ENCODE measurements around the gene TTC7B. TPM values are rescaled to one million over a fixed set of nuclear protein-coding genes. Genes with fewer than 3 reads are reported as not detected.

TTC7B gene
- total RNA-seq, 2 donors from 2014 or later, result 25.0 to 40.7 TPM

DNA sequence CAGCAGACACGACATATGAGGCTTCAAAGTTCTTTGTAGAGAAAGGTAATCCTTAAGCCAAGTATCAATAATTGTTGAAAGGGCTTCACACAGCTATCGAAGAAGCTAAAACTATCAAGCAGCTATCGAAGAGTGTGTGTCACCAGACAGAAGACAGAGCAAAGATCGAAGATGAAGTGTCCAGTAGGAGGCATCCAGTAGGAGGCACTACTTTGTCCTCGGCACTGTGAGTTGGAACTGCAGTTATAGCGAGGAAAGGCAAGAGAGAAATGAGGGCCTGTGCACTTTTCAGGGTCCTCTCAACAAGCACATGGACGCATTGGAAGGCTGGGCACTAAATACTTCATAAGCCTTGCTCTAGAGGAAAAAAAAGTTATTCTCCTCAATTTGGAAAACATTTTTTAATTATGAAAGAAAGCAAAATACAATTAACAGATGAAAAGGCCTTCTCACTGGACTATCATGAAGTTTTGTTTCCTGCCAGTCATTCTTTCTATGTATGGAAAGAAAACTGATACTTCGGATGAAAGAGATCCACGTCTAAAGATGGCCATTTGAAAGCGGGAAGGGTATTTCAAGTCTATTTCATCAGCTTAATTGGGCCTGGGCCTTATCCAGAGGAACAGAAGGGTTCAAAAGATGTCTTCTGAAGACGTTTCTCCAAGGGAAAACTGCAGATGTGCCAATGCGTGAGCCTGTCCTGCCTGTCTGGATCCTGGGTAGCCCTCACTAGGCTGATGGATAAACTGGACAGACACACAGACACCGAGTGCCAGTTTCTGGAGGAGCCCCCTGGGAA is 244.9 kb downstream of the TTC7B start:
- Histone ChIP-seq H3K4me3 (no peak overlapping the region), H3K27ac (no peak overlapping the region), H3K36me3 (no peaks in the 10 kb centered on the region), H3K9me3 (no peaks in the 10 kb centered on the region), H3K27me3 (replicated peaks; ENCODE audit: insufficient read depth) (no peaks in the 10 kb centered on the region), H3K4me1 (replicated peaks) (no peaks in the 10 kb centered on the region)
- intact Hi-C loops (cut with DNase I), result no loop called here
- DNase-seq (ENCODE audit: low spot score), result no peak
- 92% methylated on average over 13 of the region's 13 CpGs for WGBS
- TF ChIP-seq CTCF (IDR thresholded peaks at IDR 0.05), result no peak
- TF ChIP-seq POLR2A (IDR thresholded peaks at IDR 0.05), result no peak

DNA sequence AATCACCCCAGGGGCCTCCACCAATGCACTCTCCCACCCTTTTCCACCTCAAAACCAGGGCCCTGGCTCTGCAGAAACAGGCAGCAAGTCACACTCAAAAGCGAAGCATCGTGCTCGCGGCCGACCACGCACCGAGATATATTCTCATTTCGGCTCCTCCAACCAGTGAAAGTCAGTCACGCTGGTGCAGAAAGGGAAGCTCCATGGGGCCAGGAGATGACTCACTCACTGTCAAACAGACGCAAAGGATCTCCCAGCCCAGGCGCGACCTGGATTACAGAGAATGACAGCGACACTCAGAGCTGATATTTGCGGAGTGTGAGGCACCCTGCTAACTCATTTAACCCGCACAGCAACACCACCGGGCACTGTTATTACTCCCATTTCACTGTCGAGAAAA is 245.8 kb downstream of the TTC7B start:
- no peak overlapping the region for H3K27ac ChIP-seq
- H3K36me3 ChIP-seq, result no peaks in the 10 kb centered on the region
- H3K27me3 ChIP-seq (replicated peaks; ENCODE audit: insufficient read depth), result no peaks in the 10 kb centered on the region
- no peak for DNase-seq (ENCODE audit: low spot score)
- intact Hi-C loops (cut with DNase I), result no loop called here
- H3K9me3 ChIP-seq, result no peaks in the 10 kb centered on the region
- no peak for TF ChIP-seq POLR2AphosphoS5 (IDR thresholded peaks at IDR 0.05)
- TF ChIP-seq CTCF (IDR thresholded peaks at IDR 0.05), result no peak
- no peak for TF ChIP-seq POLR2A (IDR thresholded peaks at IDR 0.05)
- H3K4me1 ChIP-seq (replicated peaks), result no peaks in the 10 kb centered on the region
- WGBS, result 96% methylated on average over 17 of the region's 17 CpGs
- H3K4me3 ChIP-seq, result no peak overlapping the region

DNA sequence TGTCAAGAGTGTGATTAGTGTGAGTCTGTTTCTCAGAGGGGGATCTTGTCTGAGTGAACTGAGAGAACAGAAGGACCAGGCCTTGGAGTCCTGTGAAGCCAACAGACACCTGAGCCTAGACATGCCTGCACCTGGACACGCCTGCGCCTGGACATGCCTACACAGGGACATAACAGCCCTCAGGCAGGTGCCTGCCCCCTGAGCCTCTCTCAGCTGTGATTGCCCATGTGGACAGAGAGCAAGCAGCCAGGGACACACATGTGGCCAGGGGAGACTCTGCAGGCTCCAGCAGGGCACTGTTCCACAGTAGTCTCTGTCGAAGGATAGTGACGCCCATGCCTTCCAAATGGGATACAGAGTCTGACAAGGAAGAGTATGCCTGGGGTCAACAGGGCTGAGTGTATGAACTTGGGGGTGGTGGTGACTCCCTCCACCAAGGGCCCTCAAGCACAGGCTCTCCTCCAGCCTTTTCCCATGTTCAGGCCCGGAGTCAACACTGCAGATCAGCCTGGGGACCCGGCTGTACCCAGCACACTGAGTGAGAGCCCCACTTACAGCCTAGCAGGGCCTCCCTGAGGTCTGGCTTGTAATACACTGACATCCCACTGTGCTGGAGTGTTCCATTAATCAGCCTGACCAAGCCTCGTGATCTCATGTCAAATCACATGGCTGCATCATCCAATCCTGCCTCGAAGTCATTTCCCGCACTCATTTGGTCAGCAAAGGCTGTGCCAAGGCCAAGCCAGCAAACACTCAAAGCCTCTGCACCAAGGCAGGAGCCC is 246.4 kb downstream of the TTC7B start:
- Histone ChIP-seq H3K4me3 (no peak overlapping the region), H3K36me3 (no peaks in the 10 kb centered on the region), H3K27me3 (replicated peaks; ENCODE audit: insufficient read depth) (no peaks in the 10 kb centered on the region), H3K27ac (no peak overlapping the region), H3K4me1 (replicated peaks) (no peaks in the 10 kb centered on the region), H3K9me3 (no peaks in the 10 kb centered on the region)
- no peak for DNase-seq (ENCODE audit: low spot score)
- 88% methylated on average over 9 of the region's 9 CpGs for WGBS
- intact Hi-C loops (cut with DNase I), result no loop called here
- TF ChIP-seq CTCF (IDR thresholded peaks at IDR 0.05) (no peak), POLR2A (IDR thresholded peaks at IDR 0.05) (no peak), POLR2AphosphoS5 (IDR thresholded peaks at IDR 0.05) (peak; percentile 27)

DNA sequence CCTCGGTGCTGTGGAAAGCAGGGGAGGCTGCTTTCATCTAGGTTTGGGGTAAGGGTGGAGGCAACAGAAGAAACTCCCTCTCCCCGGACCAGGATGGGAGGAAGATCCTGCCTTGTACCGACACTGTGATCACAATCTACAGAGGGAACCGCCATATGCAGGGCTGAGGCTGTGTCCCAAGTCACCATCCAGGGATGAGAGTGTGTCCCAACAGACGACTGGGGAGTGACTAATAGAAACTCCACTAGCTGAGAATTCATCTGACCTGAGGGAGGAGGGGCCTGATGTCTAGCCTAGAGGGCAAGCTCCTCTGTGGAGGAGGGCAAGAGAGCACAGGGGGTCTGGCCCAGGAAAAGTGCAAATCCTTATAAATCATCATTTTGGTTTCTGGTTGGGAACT is 247.0 kb downstream of the TTC7B start:
- no peak for DNase-seq (ENCODE audit: low spot score)
- no peaks in the 10 kb centered on the region for H3K27me3 ChIP-seq (replicated peaks; ENCODE audit: insufficient read depth)
- TF ChIP-seq POLR2AphosphoS5 (IDR thresholded peaks at IDR 0.05) (no peak), POLR2A (IDR thresholded peaks at IDR 0.05) (no peak), CTCF (IDR thresholded peaks at IDR 0.05) (no peak)
- no peaks in the 10 kb centered on the region for H3K36me3 ChIP-seq
- no peaks in the 10 kb centered on the region for H3K9me3 ChIP-seq
- no peak overlapping the region for H3K27ac ChIP-seq
- no peaks in the 10 kb centered on the region for H3K4me1 ChIP-seq (replicated peaks)
- no peak overlapping the region for H3K4me3 ChIP-seq
- 67% methylated on average over 5 of the region's 5 CpGs for WGBS
- intact Hi-C loops (cut with DNase I), result no loop called here

Measured in prostate gland (tissue), 2 donors.